ENCODE results near the gene UGT1A8. TPM values are rescaled to one million over a fixed set of nuclear protein-coding genes. Genes with fewer than 3 reads are reported as not detected.

The UGT1A8 gene
- total RNA-seq, 2 donors from 2014 or later: 15.9 to 16.8 TPM

GRCh38 chr2:233766416-233766815 lies 149.0 kb downstream of the UGT1A8 start:
- Histone ChIP-seq H3K4me3 (no peak overlapping the region), H3K27ac (no peak overlapping the region), H3K9me3 (no peaks in the 10 kb centered on the region), H3K9ac (ENCODE audit: low read depth in 2 of 2, low read length in 2 of 2) (no peak overlapping the region), H3K4me1 (no peaks in the 10 kb centered on the region), H3K27me3 (no peaks in the 10 kb centered on the region), H3K36me3 (no peaks in the 10 kb centered on the region)
- intact Hi-C loops (cut with DNase I): no loop called here
- DNase-seq: peak; percentile 31
- TF ChIP-seq, protein P1, sequence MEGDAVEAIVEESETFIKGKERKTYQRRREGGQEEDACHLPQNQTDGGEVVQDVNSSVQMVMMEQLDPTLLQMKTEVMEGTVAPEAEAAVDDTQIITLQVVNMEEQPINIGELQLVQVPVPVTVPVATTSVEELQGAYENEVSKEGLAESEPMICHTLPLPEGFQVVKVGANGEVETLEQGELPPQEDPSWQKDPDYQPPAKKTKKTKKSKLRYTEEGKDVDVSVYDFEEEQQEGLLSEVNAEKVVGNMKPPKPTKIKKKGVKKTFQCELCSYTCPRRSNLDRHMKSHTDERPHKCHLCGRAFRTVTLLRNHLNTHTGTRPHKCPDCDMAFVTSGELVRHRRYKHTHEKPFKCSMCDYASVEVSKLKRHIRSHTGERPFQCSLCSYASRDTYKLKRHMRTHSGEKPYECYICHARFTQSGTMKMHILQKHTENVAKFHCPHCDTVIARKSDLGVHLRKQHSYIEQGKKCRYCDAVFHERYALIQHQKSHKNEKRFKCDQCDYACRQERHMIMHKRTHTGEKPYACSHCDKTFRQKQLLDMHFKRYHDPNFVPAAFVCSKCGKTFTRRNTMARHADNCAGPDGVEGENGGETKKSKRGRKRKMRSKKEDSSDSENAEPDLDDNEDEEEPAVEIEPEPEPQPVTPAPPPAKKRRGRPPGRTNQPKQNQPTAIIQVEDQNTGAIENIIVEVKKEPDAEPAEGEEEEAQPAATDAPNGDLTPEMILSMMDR (IDR thresholded peaks at IDR 0.05): no peak

DNA sequence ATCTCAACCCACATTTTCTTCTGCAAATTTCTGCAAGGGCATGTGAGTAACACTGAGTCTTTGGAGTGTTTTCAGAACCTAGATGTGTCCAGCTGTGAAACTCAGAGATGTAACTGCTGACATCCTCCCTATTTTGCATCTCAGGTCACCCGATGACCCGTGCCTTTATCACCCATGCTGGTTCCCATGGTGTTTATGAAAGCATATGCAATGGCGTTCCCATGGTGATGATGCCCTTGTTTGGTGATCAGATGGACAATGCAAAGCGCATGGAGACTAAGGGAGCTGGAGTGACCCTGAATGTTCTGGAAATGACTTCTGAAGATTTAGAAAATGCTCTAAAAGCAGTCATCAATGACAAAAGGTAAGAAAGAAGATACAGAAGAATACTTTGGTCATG lies 150.6 kb downstream of the UGT1A8 start:
- H3K27ac ChIP-seq: no peak overlapping the region
- intact Hi-C loops (cut with DNase I): no loop called here
- H3K27me3 ChIP-seq: no peaks in the 10 kb centered on the region
- no peak overlapping the region for H3K4me3 ChIP-seq
- H3K9me3 ChIP-seq: no peaks in the 10 kb centered on the region
- no peaks in the 10 kb centered on the region for H3K36me3 ChIP-seq
- no peak overlapping the region for H3K9ac ChIP-seq (ENCODE audit: low read depth in 2 of 2, low read length in 2 of 2)
- H3K4me1 ChIP-seq: no peaks in the 10 kb centered on the region
- no peak for DNase-seq
- TF ChIP-seq, protein P1 (IDR thresholded peaks at IDR 0.05): no peak

DNA sequence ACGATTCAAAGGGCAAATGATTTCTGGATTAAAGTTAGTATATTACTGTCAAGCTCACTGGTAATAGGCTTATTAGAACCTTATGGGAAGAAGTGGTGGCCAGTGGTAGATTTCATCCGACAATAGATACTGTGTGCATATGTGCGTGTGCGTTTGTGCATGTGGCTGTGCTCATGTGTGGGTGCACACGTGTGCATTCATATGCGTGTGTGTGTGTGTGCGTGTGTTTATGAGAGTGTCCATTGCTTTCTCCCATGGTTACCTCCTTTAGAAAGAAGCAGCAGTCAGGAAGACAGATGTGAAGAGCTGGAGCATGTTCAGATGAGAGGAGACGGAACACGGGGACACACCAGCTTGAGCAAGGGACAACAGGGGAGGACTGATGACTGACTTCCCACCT lies 151.8 kb downstream of the UGT1A8 start:
- no peak overlapping the region for H3K9ac ChIP-seq (ENCODE audit: low read depth in 2 of 2, low read length in 2 of 2)
- no peaks in the 10 kb centered on the region for H3K27me3 ChIP-seq
- H3K4me1 ChIP-seq: no peaks in the 10 kb centered on the region
- no peaks in the 10 kb centered on the region for H3K36me3 ChIP-seq
- H3K27ac ChIP-seq: no peak overlapping the region
- TF ChIP-seq, protein P1 (IDR thresholded peaks at IDR 0.05): no peak
- intact Hi-C loops (cut with DNase I): no loop called here
- no peak for DNase-seq
- no peak overlapping the region for H3K4me3 ChIP-seq
- no peaks in the 10 kb centered on the region for H3K9me3 ChIP-seq

- no peak for DNase-seq
- Histone ChIP-seq H3K9ac (ENCODE audit: low read depth in 2 of 2, low read length in 2 of 2) (no peak overlapping the region), H3K9me3 (no peaks in the 10 kb centered on the region), H3K4me3 (no peak overlapping the region), H3K27ac (no peak overlapping the region), H3K27me3 (no peaks in the 10 kb centered on the region), H3K36me3 (no peaks in the 10 kb centered on the region), H3K4me1 (no peaks in the 10 kb centered on the region)
- TF ChIP-seq, protein P1 (IDR thresholded peaks at IDR 0.05): no peak
- intact Hi-C loops (cut with DNase I): no loop called here
These were observed 154.7 kb downstream of the UGT1A8 start for GRCh38 chr2:233772153-233772552.

GRCh38 chr2:233772583-233772982 lies 155.2 kb downstream of the UGT1A8 start:
- TF ChIP-seq, protein P1 (IDR thresholded peaks at IDR 0.05): no peak
- Histone ChIP-seq H3K9me3 (no peaks in the 10 kb centered on the region), H3K4me1 (no peaks in the 10 kb centered on the region), H3K27ac (no peak overlapping the region), H3K27me3 (no peaks in the 10 kb centered on the region), H3K4me3 (no peak overlapping the region), H3K36me3 (no peaks in the 10 kb centered on the region), H3K9ac (ENCODE audit: low read depth in 2 of 2, low read length in 2 of 2) (no peak overlapping the region)
- intact Hi-C loops (cut with DNase I): no loop called here
- DNase-seq: no peak

DNA sequence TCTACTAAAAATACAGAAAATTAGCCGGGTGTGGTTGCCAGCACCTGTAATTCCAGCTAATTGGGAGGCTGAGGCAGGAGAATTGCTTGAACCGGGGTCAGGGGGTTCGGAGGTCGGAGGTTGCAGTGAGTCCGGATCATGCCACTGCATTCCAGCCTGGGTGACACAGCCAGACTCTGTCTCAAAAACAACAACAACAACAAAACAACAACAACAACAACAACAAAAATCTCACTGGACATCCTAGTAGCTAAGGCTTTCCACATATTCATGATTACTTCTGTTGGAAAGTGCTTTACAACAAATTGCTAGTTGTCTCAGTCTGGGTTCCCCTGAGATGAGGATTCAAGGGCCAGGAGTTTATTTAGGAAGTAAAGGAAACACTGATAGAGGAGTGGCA lies 156.4 kb downstream of the UGT1A8 start:
- no peaks in the 10 kb centered on the region for H3K36me3 ChIP-seq
- no peak overlapping the region for H3K27ac ChIP-seq
- intact Hi-C loops (cut with DNase I): no loop called here

More for the DNA sequence above, 156.4 kb downstream of the UGT1A8 start:
- Histone ChIP-seq H3K4me3 (no peak overlapping the region), H3K9ac (ENCODE audit: low read depth in 2 of 2, low read length in 2 of 2) (no peak overlapping the region), H3K4me1 (no peaks in the 10 kb centered on the region), H3K9me3 (no peaks in the 10 kb centered on the region), H3K27me3 (no peaks in the 10 kb centered on the region)
- no peak for DNase-seq
- TF ChIP-seq, protein P1 (IDR thresholded peaks at IDR 0.05): no peak

Measured in colonic mucosa (tissue), 4 donors.